ENCODE measurements around the gene CCDC187. TPM values are rescaled to one million over a fixed set of nuclear protein-coding genes. Genes with fewer than 3 reads are reported as not detected.
A peak's percentile ranks its signal among the peaks of the same experiment; 100 is the strongest.

The CCDC187 gene
- total and polyA plus RNA-seq, 2 of the 4 experiments (the other 2 are of a cell fraction): not detected

DNA sequence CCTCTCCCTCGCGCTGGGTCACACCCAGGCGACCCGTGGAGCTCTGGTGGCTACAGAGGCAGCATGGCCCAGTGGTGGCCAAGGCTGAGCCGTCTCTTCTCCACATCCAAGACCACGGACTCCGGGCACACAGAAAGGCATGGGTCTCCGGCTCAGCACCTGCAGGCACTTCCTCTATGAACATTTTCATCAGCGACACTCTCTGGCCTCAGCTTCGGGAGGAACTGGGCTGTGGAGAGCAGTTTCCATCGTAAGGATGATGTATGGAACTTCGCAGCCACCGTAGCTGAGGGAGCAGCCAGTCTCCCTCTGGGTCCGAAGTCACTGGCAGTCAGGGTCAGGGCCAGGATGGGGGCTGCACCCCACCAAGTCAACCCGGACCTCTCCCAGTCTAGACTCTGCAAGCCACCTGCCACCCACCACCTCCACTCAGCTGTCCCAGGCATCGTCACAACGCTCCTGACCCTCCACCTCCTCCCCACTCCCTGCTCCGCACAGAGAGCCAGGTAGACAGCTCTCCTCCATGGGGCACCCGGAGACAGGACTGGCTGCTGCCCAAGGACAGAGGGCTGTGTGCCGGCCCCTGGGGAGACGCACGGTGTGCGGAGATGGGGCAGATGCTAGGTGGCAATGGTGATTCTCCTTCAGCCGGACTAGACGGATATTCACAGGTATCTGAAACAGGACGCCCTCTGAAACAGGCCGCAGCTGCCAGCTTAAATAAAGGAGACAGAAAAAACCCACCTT is 68.0 kb downstream of the CCDC187 start:
- Histone ChIP-seq H3K56ac (ENCODE audit: extremely low read depth, insufficient read depth, low read length) (no peak overlapping the region), H3K9me3 (ENCODE audit: control insufficient read depth, insufficient read depth, low read length) (no peaks in the 10 kb centered on the region), H3K27me3 (ENCODE audit: control insufficient read depth, insufficient read depth, low read length) (no peaks in the 10 kb centered on the region), H3K4me2 (ENCODE audit: low read depth, low read length) (no peak overlapping the region), H3K36me3 (ENCODE audit: control insufficient read depth, insufficient read depth, low read length) (peaks cover 9% of the 10 kb centered on the region), H4K20me1 (ENCODE audit: insufficient read depth, low read length) (peaks cover 33% of the 10 kb centered on the region), H2AFZ (replicated peaks; ENCODE audit: low read length, poor library complexity) (peak overlapping the region; percentile 23), H4K8ac (ENCODE audit: low read depth in 2 of 2, low read length in 2 of 2) (no peak overlapping the region), H3K14ac (replicated peaks; ENCODE audit: low read depth, low read length) (no peak overlapping the region), H3K79me1 (ENCODE audit: low read depth in 1 of 2, low read length in 2 of 2) (peaks cover 6 to 37% of the 10 kb centered on the region in 2 experiments; a peak in 3 of 4 replicates), H2BK5ac (ENCODE audit: low read depth, low read length, poor library complexity, severe bottlenecking) (no peak overlapping the region), H3K18ac (ENCODE audit: low read depth, low read length) (no peak overlapping the region), H3K23ac (ENCODE audit: low read depth, low read length) (no peak overlapping the region), H3K9ac (ENCODE audit: low read depth, low read length) (no peak overlapping the region), H4K91ac (ENCODE audit: insufficient read depth, low read depth, low read length) (no peak overlapping the region), H2BK15ac (ENCODE audit: low read depth, low read length) (no peak overlapping the region), H3K4me1 (ENCODE audit: control insufficient read depth, insufficient read depth, low read length) (no peaks in the 10 kb centered on the region), H3K9me1 (ENCODE audit: insufficient read depth, low read length) (peaks cover 5% of the 10 kb centered on the region; the same call in 1 of the 2 replicates), H4K5ac (ENCODE audit: low read depth, low read length) (no peak overlapping the region), H3K4me3 (ENCODE audit: insufficient read depth, low read depth, low read length) (no peak overlapping the region), H2AK5ac (ENCODE audit: low read depth, low read length) (no peak overlapping the region), H3K4ac (ENCODE audit: low read depth, low read length) (no peak overlapping the region), H2BK20ac (ENCODE audit: low read depth, low read length) (no peak overlapping the region), H3K27ac (ENCODE audit: insufficient read depth, low read length) (no peak overlapping the region), H2AK9ac (replicated peaks; ENCODE audit: low read depth, low read length, poor library complexity) (no peak overlapping the region), H2BK120ac (ENCODE audit: low read depth, low read length) (no peak overlapping the region)
- no TSS peak for BruUV-seq (replicated peaks)
- in situ Hi-C loops (cut with MboI; ENCODE audit: low sequenced_read_pairs): no loop called here
- WGBS, 2 experiments (ENCODE audit: extremely low coverage in 2 of 2, insufficient read length in 1 of 2): 93% methylated on average over 11 of the region's 27 CpGs; no CpG with 5 or more reads in 1 of the 2 experiments
- CTCF ChIA-PET: no interaction called here
- no peak for ATAC-seq (ENCODE audit: low read depth)
- POLR2A ChIA-PET (ENCODE audit: unreplicated experiment): no interaction called here
- no peak for DNase-seq
- dilution Hi-C loops (cut with HindIII; ENCODE audit: low sequenced_read_pairs, unreplicated experiment): no loop called here
- TF ChIP-seq, protein P1, sequence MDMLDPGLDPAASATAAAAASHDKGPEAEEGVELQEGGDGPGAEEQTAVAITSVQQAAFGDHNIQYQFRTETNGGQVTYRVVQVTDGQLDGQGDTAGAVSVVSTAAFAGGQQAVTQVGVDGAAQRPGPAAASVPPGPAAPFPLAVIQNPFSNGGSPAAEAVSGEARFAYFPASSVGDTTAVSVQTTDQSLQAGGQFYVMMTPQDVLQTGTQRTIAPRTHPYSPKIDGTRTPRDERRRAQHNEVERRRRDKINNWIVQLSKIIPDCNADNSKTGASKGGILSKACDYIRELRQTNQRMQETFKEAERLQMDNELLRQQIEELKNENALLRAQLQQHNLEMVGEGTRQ (IDR thresholded peaks at IDR 0.05; ENCODE audit: low read depth, low read length): no peak
- TF ChIP-seq BHLHE40 (IDR thresholded peaks at IDR 0.05; ENCODE audit: low read depth, low read length) (no peak), RFX5 (IDR thresholded peaks at IDR 0.05; ENCODE audit: low read depth, low read length) (no peak), RAD21 (IDR thresholded peaks at IDR 0.05; ENCODE audit: low read length) (no peak), NFE2L2 (IDR thresholded peaks at IDR 0.05; ENCODE audit: low read depth, low read length) (no peak), FOS (IDR thresholded peaks at IDR 0.05; ENCODE audit: low read depth, low read length) (no peak), POLR2A (IDR thresholded peaks at IDR 0.05; ENCODE audit: low read depth, low read length) (no peak), MAZ (IDR thresholded peaks at IDR 0.05; ENCODE audit: borderline replicate concordance, low read depth, low read length) (no peak), CEBPB (IDR thresholded peaks at IDR 0.05; ENCODE audit: low read depth, low read length) (no peak), MAFK (IDR thresholded peaks at IDR 0.05; ENCODE audit: low read depth, low read length) (no peak), RCOR1 (IDR thresholded peaks at IDR 0.05; ENCODE audit: insufficient replicate concordance, low read length) (no peak)
- TF ChIP-seq, protein P2, sequence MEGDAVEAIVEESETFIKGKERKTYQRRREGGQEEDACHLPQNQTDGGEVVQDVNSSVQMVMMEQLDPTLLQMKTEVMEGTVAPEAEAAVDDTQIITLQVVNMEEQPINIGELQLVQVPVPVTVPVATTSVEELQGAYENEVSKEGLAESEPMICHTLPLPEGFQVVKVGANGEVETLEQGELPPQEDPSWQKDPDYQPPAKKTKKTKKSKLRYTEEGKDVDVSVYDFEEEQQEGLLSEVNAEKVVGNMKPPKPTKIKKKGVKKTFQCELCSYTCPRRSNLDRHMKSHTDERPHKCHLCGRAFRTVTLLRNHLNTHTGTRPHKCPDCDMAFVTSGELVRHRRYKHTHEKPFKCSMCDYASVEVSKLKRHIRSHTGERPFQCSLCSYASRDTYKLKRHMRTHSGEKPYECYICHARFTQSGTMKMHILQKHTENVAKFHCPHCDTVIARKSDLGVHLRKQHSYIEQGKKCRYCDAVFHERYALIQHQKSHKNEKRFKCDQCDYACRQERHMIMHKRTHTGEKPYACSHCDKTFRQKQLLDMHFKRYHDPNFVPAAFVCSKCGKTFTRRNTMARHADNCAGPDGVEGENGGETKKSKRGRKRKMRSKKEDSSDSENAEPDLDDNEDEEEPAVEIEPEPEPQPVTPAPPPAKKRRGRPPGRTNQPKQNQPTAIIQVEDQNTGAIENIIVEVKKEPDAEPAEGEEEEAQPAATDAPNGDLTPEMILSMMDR (conservative IDR thresholded peaks at IDR 0.05; ENCODE audit: low read depth, low read length): no peak
- TF ChIP-seq, protein P3, sequence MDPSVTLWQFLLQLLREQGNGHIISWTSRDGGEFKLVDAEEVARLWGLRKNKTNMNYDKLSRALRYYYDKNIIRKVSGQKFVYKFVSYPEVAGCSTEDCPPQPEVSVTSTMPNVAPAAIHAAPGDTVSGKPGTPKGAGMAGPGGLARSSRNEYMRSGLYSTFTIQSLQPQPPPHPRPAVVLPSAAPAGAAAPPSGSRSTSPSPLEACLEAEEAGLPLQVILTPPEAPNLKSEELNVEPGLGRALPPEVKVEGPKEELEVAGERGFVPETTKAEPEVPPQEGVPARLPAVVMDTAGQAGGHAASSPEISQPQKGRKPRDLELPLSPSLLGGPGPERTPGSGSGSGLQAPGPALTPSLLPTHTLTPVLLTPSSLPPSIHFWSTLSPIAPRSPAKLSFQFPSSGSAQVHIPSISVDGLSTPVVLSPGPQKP (IDR thresholded peaks at IDR 0.05; ENCODE audit: borderline replicate concordance, low read depth, low read length): no peak
- intact Hi-C loops (cut with micrococcal nuclease): no loop called here
